HG03175 (cell line): ENCODE data around the gene TOPORS.

Source experiments
- ATAC-seq: cut with Tn5 transposase; IDR thresholded peaks from one replicate; pipeline ENCODE4 v1.9.1; 2021; ENCODE audit warnings: mild to moderate bottlenecking, moderate library complexity; ENCODE audit not compliant: unreplicated experiment

TOPORS gene

DNA sequence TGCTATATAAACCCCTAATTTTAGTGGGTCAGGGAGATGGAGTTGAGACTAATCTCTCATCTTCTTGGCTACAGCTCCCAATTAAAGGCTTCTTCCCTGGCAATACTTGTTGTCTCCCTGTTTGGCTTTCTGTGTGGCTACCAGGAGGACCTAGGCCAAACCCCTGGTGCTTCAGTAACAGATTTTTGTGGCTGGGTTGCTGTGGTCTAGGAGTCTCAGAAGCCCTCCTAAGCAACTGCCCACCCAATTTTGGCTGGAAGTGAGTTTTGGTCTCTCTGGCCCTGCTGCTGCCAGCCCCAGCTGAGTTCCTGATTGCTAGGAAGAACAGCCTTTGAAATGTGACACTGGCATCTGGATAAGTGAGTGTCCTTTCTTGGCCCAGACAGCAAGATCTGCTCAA is 36.1 kb downstream of the TOPORS start:
- ATAC-seq, result no peak

DNA sequence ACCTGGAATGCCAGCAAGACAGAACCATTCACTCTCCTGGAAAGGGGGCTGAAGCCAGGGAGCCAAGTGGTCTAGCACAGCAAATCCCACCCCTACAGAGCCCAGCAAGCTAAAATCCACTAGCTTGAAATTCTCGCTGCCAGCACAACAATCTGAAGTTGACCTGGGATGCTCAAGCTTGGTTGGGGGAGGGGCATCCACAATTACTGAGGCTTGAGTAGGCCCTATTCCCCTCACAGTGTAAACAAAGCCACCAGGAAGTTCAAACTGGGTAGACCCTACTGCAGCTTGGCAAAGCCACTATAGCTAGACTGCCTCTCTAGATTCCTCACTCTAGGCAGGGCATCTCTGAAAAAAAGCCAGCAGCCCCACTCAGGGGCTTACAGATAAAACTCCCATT is 43.7 kb downstream of the TOPORS start:
- ATAC-seq, result no peak

DNA sequence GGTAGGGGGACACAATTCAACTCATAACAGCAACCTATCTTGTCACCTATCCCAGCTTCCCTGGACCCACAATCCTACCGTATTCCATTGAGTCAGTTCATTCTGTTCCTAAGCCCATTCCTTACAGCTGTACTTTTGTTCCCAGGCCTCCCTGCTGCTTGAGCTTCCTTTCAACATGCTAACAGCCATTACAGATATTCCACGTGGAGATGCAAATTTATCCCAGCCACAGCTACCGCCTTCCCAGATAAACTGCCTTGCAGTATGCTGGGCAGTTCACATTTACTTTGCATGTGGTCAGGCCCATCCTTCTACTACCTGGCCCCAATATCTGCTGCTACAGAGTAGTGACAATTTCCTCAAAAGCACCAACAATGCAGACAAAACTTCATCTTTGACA is 49.4 kb downstream of the TOPORS start:
- ATAC-seq, result no peak

DNA sequence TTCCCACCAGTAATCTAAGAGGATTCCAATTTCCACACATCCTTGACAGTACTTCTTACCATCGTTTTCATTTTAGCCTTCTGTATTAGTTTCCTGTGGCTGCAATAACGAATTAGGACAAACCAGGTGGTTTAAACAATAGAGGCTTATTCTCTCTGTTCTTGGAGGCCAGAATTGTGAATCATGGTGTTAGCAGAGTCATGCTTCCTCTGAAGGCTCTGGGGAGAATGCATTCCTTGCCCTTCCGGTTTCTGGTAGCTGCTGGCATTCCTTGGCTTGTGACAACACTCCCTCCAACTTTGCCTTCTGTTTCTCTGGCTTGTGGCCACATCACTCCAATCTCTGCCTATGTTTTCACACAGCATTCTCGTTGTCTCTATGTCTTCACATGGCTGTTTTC is 49.9 kb downstream of the TOPORS start:
- no peak for ATAC-seq

DNA sequence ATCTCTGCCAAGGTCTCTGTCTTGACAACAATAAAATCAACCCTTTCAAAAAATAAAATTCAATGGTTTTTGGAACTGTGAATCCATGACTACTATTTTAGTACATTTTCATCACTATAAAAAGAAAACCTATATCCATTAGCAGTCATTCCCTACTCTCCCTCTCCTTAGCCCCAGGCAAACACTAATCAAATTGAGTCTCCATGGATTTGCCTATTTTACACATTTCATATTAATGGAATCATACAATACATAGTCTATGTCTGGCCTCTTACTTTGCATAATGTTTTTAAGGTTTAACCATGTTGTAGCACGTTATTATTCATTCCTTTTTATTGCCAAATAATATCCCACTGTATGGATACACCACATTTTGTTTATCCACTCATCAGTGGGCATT is 50.5 kb downstream of the TOPORS start:
- ATAC-seq, result no peak

DNA sequence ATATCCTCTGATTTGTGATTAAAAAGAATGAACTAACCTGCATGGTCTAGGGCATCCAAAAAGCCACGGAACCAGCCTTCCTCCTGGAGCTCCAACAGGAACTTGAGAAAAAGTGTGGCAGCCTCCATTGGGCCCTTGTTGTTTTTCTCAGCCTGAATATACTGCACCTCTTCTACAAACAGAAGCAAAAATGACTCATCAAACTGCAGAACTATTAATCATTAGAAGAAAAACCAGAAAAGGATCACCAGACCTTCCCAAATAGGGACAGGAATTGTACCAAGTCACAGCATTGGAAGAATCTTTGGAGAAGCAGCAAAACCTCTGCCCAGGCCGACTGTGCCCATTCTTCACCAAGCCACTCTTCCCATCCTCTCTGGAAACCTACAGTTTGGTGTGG is 51.6 kb downstream of the TOPORS start:
- no peak for ATAC-seq

DNA sequence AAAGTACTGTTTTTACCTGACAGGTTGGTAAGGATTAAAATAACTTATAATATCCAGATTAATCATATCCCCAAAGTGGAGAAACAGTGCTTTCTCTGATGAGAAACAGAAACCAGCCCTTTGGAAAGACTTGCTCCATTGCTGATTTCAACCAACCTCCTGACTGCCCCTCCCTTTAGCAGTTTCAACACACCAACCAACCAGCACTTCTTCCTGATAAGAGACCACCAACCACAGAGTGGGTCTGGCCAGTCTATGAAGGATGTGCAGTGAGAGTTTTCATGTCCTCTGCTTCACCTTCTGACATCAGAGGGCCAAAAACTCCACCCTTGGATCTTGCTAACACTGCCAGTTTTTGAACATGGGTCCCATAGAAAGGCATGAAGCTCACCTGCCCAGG is 54.5 kb downstream of the TOPORS start:
- ATAC-seq, result no peak

DNA sequence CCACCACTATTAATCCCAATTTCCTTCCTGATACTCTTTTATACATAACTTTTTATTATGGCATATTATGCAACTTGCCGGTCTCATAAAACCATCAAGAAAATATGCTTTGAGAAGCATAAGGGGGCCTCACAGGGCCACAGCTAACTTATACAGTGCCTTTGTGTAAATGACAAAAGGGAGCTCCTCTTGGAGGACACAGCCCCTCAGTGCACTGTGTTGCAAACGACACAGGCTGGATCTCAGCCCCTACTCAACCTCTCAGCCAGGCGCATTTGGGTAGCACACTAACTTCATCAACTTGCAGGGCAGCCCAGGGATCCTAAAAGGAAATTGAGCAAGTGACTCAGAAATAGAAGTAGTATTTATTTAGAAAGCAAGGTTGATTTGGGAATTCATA is 61.8 kb downstream of the TOPORS start:
- no peak for ATAC-seq
